Stimulated activated naive CD8-positive, alpha-beta T cell treated with anti-CD3 and anti-CD28 coated beads, Interleukin-15, amount 100 ng/mL, for 72 hours (primary cell): Measurements from ENCODE around the gene MTOR.
"Not testable (repeated sequence)": the region's sequence is repeated elsewhere in the genome, so short reads cannot be mapped to it uniquely, and the experiment has no call there.

Source experiments
- ATAC-seq: fragments of 150-1000 bp; cut with Tn5 transposase; 2 replicates; pipeline ENCODE4 v1.10.0; 2021; ENCODE audit warnings: mild to moderate bottlenecking, moderate library complexity
- DNase-seq, 2 donors: peaks; one replicate each; pipeline ENCODE4 v3.0.0; 2021 to 2022
- H3K27ac Mint-ChIP-seq, 2 donors: one replicate each; pipeline ENCODE4 v1.8.0; 2022; ENCODE audit warnings: mild to moderate bottlenecking in 2 of 2, mixed read lengths in 2 of 2, moderate library complexity in 2 of 2
- H3K27me3 Mint-ChIP-seq: one replicate; pipeline ENCODE4 v1.8.0; 2022; ENCODE audit warnings: mixed read lengths
- H3K4me1 Mint-ChIP-seq: one replicate; pipeline ENCODE4 v1.8.0; 2022; ENCODE audit warnings: mild to moderate bottlenecking, mixed read lengths
- H3K4me3 Mint-ChIP-seq, 2 donors: one replicate each; pipeline ENCODE4 v1.8.0; 2022; ENCODE audit warnings: mild to moderate bottlenecking in 2 of 2, mixed read lengths in 2 of 2, moderate library complexity in 1 of 2
- H3K9me3 Mint-ChIP-seq, 2 donors: one replicate each; pipeline ENCODE4 v1.8.0; 2022; ENCODE audit warnings: mixed read lengths in 2 of 2

Gene MTOR

GRCh38 chr1:11107599-11107998 is 154.8 kb downstream of the MTOR start:
- H3K27ac Mint-ChIP-seq = no peak overlapping the region
- ATAC-seq (no peak), DNase-seq (no peak)
- no peaks in the 10 kb centered on the region for H3K4me1 Mint-ChIP-seq
- H3K27me3 Mint-ChIP-seq = no peaks in the 10 kb centered on the region
- H3K4me3 Mint-ChIP-seq = no peak overlapping the region
- no peaks in the 10 kb centered on the region for H3K9me3 Mint-ChIP-seq

- DNase-seq = no peak
- no peaks in the 10 kb centered on the region for H3K4me1 Mint-ChIP-seq
- no peak for ATAC-seq
- no peaks in the 10 kb centered on the region for H3K27me3 Mint-ChIP-seq
- no peaks in the 10 kb centered on the region for H3K9me3 Mint-ChIP-seq
- peak overlapping the region in 1 of 2 donors; percentile 80 for H3K27ac Mint-ChIP-seq
- H3K4me3 Mint-ChIP-seq = no peak overlapping the region
These were observed 156.8 kb downstream of the MTOR start for GRCh38 chr1:11105586-11105985.

GRCh38 chr1:11101347-11101746 is 161.0 kb downstream of the MTOR start:
- no peak for ATAC-seq
- Mint-ChIP-seq H3K4me1 (peaks cover 20% of the 10 kb centered on the region), H3K27me3 (no peaks in the 10 kb centered on the region), H3K4me3 (peak overlapping the region in 1 of 2 donors; percentile 34), H3K27ac (no peak overlapping the region), H3K9me3 (no peaks in the 10 kb centered on the region)
- no peak for DNase-seq

- peaks cover 20% of the 10 kb centered on the region for H3K4me1 Mint-ChIP-seq
- peak overlapping the region in 1 of 2 donors; percentile 18 for H3K4me3 Mint-ChIP-seq
- DNase-seq, H3K9me3 Mint-ChIP-seq, H3K27ac Mint-ChIP-seq, H3K27me3 Mint-ChIP-seq, ATAC-seq: not testable (repeated sequence)
These were observed 161.5 kb downstream of the MTOR start for GRCh38 chr1:11100806-11101205.

GRCh38 chr1:11100149-11100493 is 162.2 kb downstream of the MTOR start:
- peak overlapping the region; percentile 96 to 97 for H3K4me3 Mint-ChIP-seq
- H3K4me1 Mint-ChIP-seq = peaks cover 20% of the 10 kb centered on the region
- peak overlapping the region; percentile 99 to 100 for H3K27ac Mint-ChIP-seq
- no peak for ATAC-seq
- H3K9me3 Mint-ChIP-seq = no peaks in the 10 kb centered on the region
- DNase-seq = no peak
- H3K27me3 Mint-ChIP-seq = no peaks in the 10 kb centered on the region

- ATAC-seq = peak; percentile 97
- peak; percentile 94 to 95 for DNase-seq
- H3K27me3 Mint-ChIP-seq = no peaks in the 10 kb centered on the region
These were observed 162.8 kb downstream of the MTOR start, which contains the start of gene EXOSC10 for GRCh38 chr1:11099310-11100148. EXOSC10 (minus strand) TSS chr1:11099869; CDS start chr1:11099831, 38 bp downstream.

GRCh38 chr1:11098931-11099309 is 163.4 kb downstream of the MTOR start:
- Mint-ChIP-seq H3K4me1 (peaks cover 20% of the 10 kb centered on the region), H3K9me3 (no peaks in the 10 kb centered on the region), H3K27ac (peak overlapping the region; percentile 99 to 100), H3K4me3 (peak overlapping the region; percentile 96 to 97), H3K27me3 (no peaks in the 10 kb centered on the region)
- no peak for ATAC-seq
- DNase-seq = no peak

More at GRCh38 chr1:11099310-11100148, 162.8 kb downstream of the MTOR start, which contains the start of gene EXOSC10:
- Mint-ChIP-seq H3K4me3 (peak within 1 kb of the TSS; percentile 96 to 97), H3K9me3 (no peaks in the 10 kb centered on the region), H3K4me1 (peaks cover 20% of the 10 kb centered on the region), H3K27ac (peak within 1 kb of the TSS; percentile 99 to 100)

GRCh38 chr1:11083784-11084183 is 178.6 kb downstream of the MTOR start:
- H3K27ac Mint-ChIP-seq, ATAC-seq, H3K27me3 Mint-ChIP-seq, H3K4me1 Mint-ChIP-seq, DNase-seq, H3K9me3 Mint-ChIP-seq, H3K4me3 Mint-ChIP-seq: not testable (repeated sequence)

GRCh38 chr1:11080931-11081330 is 181.4 kb downstream of the MTOR start:
- no peak for DNase-seq
- Mint-ChIP-seq H3K4me1 (no peaks in the 10 kb centered on the region), H3K27ac (peak overlapping the region in 1 of 2 donors; percentile 30), H3K27me3 (no peaks in the 10 kb centered on the region), H3K4me3 (no peak overlapping the region), H3K9me3 (no peaks in the 10 kb centered on the region)
- no peak for ATAC-seq

- no peaks in the 10 kb centered on the region for H3K4me1 Mint-ChIP-seq
- H3K27ac Mint-ChIP-seq = peak overlapping the region in 1 of 2 donors; percentile 93
- no peaks in the 10 kb centered on the region for H3K9me3 Mint-ChIP-seq
- ATAC-seq = no peak
- no peak for DNase-seq
- H3K4me3 Mint-ChIP-seq = no peak overlapping the region
- H3K27me3 Mint-ChIP-seq = no peaks in the 10 kb centered on the region
These were observed 183.7 kb downstream of the MTOR start for GRCh38 chr1:11078631-11079030.

GRCh38 chr1:11073398-11073797 is 189.0 kb downstream of the MTOR start:
- H3K9me3 Mint-ChIP-seq, H3K27me3 Mint-ChIP-seq, H3K27ac Mint-ChIP-seq, H3K4me3 Mint-ChIP-seq, DNase-seq: not testable (repeated sequence)
- peaks cover 34% of the 10 kb centered on the region for H3K4me1 Mint-ChIP-seq
- ATAC-seq = peak; percentile 78

GRCh38 chr1:11072216-11072917 is 190.0 kb downstream of the MTOR start:
- no peaks in the 10 kb centered on the region for H3K9me3 Mint-ChIP-seq
- peak overlapping the region in 1 of 2 donors; percentile 88 for H3K27ac Mint-ChIP-seq
- no peak overlapping the region for H3K4me3 Mint-ChIP-seq
- DNase-seq = no peak
- peaks cover 38% of the 10 kb centered on the region for H3K4me1 Mint-ChIP-seq
- ATAC-seq = no peak
- H3K27me3 Mint-ChIP-seq = no peaks in the 10 kb centered on the region

- no peak for ATAC-seq
- peaks cover 38% of the 10 kb centered on the region for H3K4me1 Mint-ChIP-seq
- H3K4me3 Mint-ChIP-seq = no peak overlapping the region
- no peak for DNase-seq
- no peaks in the 10 kb centered on the region for H3K27me3 Mint-ChIP-seq
- peak overlapping the region; percentile 44 to 61 for H3K27ac Mint-ChIP-seq
- no peaks in the 10 kb centered on the region for H3K9me3 Mint-ChIP-seq
These were observed 190.7 kb downstream of the MTOR start for GRCh38 chr1:11071463-11072215.

- Mint-ChIP-seq H3K27me3 (no peaks in the 10 kb centered on the region), H3K4me1 (peaks cover 38% of the 10 kb centered on the region), H3K4me3 (no peak overlapping the region), H3K27ac (peak overlapping the region in 1 of 2 donors; percentile 44), H3K9me3 (no peaks in the 10 kb centered on the region)
- DNase-seq (no peak), ATAC-seq (no peak)
These were observed 191.5 kb downstream of the MTOR start for GRCh38 chr1:11070876-11071275.

- ATAC-seq (no peak), DNase-seq (no peak)
- Mint-ChIP-seq H3K9me3 (no peaks in the 10 kb centered on the region), H3K4me1 (peaks cover 41% of the 10 kb centered on the region), H3K27ac (peak overlapping the region; percentile 86 to 87), H3K27me3 (no peaks in the 10 kb centered on the region), H3K4me3 (no peak overlapping the region)
These were observed 193.5 kb downstream of the MTOR start for GRCh38 chr1:11068600-11069473.
